NCI-H128 (cell line): Measurements from ENCODE around the gene RBM44.
"Not testable (repeated sequence)": the region's sequence is repeated elsewhere in the genome, so short reads cannot be mapped to it uniquely, and the experiment has no call there.

Experiments
- DNase-seq: peaks from one replicate; lab custom pipeline; 2025; ENCODE audit not compliant: unreplicated experiment; lab: John Stamatoyannopoulos, UW

The RBM44 gene

DNA sequence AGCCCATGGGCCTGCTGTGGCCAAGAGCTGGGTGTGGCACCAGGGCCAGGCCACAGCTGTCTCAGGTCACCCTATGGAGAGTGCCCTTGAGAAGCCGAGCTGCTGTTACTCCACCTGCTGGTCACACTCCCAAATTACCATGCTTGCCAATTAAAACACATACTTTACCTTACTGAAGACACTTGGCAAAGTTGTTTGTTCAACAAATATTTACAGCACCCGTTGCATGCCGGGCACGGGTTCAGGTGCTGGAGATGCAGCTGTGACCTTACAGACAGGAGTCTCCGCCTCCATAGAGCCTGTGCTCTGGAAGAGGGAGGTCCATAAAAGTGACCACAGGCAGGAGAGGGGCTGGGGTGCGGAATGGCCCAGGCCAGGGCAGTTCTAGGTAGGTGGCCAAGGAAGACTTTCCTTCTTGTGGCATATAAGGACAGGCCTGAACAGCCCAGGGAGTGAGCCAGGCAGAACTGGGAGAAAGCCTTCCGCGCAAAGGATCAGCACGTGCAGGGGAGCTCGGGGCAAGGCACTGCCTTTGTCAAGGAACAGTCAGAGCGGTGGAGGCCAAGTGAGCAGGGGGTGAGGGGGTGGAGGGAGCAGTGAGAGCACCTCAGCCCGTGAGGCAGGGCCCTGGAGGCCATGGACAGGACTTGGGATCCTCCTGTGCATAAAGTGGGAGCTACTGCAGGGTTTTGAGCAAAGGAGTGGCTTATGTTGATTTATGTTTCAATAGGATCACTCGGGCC lies 23.6 kb upstream of the RBM44 start:
- DNase-seq, result no peak

DNA sequence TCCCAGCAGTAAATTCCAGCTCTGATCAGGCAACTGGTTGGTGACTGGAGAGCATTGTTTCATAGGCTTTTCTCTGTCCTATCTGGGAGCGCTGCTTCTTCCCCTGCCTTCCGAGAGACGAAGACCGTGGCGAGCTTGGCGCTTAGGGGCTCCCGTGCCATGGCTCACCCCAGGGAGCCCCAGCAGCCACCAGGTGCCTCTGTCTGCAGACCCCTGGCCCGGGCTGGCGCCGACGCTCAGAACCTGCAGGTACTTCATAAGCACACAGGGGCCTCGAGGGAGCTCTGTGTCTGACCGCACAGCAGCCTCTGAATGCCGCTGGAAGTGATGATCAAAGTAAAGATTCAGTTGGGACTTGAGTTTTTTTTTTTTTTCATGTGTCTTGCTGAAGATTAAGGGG lies 19.1 kb upstream of the RBM44 start:
- no peak for DNase-seq

- no peak for DNase-seq
Measured at GRCh38 chr2:237782181-237782580, 16.4 kb upstream of the RBM44 start.

- DNase-seq, result not testable (repeated sequence)
Measured at GRCh38 chr2:237783678-237784077, 14.9 kb upstream of the RBM44 start.

DNA sequence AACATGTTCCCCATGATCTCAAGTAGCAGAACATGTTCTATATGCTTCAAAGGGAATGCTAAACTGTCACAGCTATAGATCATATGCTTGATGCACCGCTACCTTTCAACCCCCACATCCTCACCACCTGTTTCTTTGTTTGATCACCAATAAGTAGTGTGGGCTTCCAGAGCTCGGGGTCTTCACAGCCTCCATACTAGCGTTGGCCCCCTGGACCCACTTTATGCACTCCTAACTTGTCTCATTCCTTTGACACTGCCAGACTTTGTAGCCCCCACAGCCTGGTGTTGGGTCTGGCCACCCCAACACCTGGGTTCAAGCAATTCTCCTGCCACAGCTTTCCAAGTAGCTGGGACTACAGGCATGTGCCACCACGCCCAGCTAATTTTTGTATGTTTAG lies 11.6 kb upstream of the RBM44 start:
- DNase-seq, result no peak

GRCh38 chr2:237790353-237790752 lies 8.2 kb upstream of the RBM44 start:
- no peak for DNase-seq

DNA sequence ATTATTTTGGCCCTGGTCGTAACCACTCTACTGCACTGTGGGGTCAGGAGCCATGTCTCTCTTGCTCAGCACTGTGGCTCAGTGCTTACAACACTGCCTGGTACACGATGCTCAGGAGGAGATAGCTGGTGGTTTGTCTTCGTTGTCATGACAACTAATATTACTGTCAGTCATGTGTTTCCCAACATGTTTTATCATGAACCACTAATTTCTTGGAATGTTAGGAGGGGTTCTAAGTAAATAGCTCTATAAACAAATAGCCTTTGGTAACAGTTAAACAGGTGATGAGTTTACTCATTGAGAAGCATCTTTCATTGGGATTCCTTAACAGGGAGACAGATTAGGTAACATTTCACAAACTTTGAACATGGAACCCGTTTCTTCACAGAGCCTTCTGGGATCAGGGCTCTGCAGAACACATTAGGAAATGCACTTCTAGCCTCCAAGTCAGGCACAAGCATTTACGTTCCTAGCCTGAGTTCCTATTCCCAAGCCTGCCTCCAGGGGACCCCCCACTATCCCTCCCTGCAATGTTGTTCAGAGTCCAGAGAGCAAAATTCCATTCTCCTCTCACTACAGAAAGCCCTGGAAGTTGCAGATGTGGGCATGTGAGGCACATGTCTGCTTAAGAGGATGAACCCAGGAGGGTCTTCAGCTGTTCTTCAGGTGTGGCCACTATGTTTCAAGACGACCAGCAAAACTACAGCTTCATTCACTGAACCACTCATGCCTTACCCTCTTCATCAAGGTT lies 6.4 kb upstream of the RBM44 start:
- DNase-seq, result no peak

DNA sequence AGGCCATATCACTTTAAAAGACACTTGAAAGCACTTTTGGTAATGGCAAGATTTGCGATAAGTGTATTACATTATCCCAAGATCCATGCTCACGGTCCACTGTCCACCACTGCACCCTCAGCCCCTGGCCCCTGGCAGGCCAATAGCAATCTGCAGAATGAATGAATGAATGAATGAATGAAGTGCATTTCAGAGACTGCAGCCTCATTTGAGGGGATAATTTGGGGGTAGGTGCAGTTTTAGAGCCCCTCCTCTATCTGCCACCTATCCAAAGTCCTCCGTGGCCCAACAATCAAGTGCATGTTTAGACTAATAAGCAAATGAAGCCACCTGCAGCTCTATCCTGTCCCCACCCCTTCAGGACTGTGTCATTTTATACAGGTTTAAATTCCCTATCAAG lies 1.3 kb upstream of the RBM44 start:
- no peak for DNase-seq

- DNase-seq, result no peak
Measured at GRCh38 chr2:237799060-237799428, 465 bp downstream of the RBM44 start.

GRCh38 chr2:237801466-237801865 lies 2.9 kb downstream of the RBM44 start:
- no peak for DNase-seq

GRCh38 chr2:237806334-237806733 lies 7.8 kb downstream of the RBM44 start:
- DNase-seq, result no peak

DNA sequence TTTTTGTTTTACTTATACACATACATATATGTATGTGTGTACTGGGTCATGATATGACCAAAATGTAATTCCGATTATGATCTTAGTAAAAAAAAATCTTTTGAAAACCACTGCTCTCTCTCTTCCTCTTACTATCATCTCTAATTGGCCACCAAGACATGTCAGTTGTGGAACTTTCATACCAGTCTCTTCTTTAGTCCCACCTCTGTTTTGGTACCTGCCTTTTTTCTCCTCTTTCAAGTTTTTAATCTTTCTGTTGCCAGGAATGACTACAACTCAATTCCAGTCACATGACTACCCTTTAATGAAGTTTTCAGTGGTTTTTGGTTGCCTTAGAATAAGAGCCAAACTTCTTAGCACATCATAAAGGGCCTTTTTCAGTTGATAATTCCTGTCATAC lies 17.1 kb downstream of the RBM44 start:
- DNase-seq, result no peak

- DNase-seq, result no peak
Measured at GRCh38 chr2:237816531-237816930, 18.0 kb downstream of the RBM44 start.

GRCh38 chr2:237818066-237818473 lies 19.5 kb downstream of the RBM44 start:
- DNase-seq, result no peak

GRCh38 chr2:237819231-237819630 lies 20.7 kb downstream of the RBM44 start:
- DNase-seq, result no peak

DNA sequence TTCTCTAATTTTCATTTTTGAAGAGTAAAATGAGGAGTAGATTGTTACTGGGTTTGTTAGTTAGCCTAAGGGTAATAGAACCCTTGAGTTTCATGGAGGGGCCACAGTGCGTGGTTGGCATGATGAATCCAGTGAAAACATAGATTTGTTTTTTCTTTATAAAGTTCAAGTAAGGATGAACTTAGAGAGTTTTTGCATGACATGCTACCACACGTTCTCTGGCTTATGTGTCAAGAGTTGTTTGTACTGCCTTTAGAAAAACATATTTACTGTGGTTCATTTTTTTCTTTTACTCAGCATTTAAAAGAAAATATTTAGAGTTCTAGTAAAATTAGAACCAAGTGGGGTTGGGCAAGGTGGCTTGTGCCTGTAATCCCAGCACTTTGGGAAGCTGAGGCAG lies 21.8 kb downstream of the RBM44 start:
- DNase-seq, result no peak

- DNase-seq, result no peak
Measured at GRCh38 chr2:237823544-237823943, 25.0 kb downstream of the RBM44 start.

- DNase-seq, result no peak
Measured at GRCh38 chr2:237824085-237824484, 25.5 kb downstream of the RBM44 start.

DNA sequence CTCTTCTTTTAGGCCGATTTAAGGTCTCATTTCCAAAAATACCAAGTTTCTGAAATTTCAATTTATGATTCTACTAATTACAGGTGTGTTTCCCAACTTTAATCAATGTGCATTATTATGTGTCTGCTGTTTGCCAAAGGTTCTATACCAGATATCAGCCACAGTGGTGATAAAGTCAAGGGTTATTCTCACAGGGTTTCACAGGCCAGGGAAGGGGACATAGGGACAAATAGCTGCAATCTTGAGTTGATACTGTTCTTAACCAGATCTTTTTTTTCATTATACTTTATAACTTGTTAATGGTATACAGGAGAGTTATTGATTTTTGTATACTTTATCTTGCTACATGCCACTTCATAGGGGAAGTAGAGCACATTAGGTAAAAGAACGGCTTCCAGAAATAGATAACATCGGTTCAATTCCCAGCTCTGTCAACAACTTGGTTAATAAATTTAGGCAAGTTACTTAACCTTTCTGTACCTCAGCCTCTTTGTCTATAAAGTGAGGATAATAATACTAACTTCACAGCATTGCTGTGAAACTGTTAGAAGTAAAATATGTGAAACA lies 28.9 kb downstream of the RBM44 start:
- DNase-seq, result no peak

GRCh38 chr2:237830522-237830921 lies 31.9 kb downstream of the RBM44 start:
- no peak for DNase-seq

DNA sequence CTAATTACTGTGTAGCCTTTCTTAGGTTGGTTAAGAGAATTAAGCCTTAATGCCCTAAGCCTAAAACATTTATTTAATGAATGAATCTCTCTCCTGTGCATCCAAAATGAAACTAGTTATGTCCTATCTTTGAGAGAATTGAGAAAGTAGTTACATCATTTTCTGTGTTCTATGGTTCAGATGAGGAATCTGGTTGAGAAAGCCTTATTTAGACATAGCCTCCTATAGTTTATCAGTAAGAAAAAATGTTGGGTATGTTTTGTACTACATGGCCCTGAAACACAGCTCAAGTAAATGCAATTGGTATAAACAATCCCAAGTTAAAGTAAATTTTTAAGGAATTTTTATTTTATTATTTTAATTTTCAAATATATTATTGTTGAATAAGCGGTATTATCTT lies 35.0 kb downstream of the RBM44 start:
- no peak for DNase-seq

DNA sequence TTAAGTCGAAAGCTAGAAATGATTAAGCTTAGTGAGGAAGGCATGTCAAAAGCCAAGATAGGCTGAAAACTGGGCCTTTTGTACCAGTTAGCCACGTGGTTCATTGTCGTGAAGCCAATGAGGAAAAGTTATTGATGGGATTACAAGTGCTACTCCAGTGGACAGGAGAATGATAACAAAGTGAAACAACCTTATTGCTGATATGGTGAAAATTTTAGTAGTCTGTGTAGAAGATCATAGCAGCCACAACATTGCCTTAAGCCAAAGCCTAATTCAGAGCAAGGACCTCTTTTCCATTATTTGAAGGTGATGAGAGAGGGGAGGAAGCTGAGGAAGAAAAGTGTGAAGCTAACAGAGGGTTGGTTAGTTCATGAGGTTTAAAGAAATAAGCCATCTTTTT lies 36.8 kb downstream of the RBM44 start:
- no peak for DNase-seq
